Measurements from ENCODE around the gene NRXN3.

The NRXN3 gene

DNA sequence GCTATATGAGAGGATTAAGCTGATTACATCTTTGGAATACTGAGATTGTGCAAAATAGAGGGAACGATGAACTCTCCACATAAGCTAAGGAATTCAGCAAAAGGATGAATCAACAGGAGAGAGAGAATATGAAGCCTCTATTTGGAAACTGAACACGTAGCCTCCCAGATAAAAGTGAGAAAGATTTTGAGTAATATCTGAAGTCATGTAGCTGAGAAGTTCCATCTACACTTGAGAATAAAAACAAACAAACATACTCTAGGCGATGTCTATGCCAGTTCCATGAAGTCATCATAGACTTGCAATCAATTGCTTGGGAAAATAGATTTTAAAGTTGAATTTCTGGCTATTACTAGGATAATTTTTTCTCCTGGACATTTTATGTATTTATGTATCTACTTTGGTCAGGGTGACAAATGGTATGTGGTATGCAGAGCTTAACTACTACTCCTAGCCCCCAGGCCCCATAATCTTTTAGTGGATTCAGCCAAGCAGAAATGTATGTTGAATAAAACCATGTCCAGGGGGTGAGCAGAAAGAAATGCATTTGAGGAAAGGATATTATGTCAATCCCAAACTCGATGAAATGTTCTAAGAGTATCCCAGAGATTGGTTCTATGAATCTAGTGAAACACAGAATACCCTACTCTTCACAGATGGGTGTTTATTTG is 1413.7 kb downstream of the NRXN3 start:
- ChIA-PET CTCF (interaction anchor here (1.2 to 1.4 kb wide), 2 partner anchors 8 to 32 kb away, joined by 3 to 4 read pairs; no protein-coding TSS in a partner anchor), POLR2A (no interaction called here)
- TF ChIP-seq, protein P1, sequence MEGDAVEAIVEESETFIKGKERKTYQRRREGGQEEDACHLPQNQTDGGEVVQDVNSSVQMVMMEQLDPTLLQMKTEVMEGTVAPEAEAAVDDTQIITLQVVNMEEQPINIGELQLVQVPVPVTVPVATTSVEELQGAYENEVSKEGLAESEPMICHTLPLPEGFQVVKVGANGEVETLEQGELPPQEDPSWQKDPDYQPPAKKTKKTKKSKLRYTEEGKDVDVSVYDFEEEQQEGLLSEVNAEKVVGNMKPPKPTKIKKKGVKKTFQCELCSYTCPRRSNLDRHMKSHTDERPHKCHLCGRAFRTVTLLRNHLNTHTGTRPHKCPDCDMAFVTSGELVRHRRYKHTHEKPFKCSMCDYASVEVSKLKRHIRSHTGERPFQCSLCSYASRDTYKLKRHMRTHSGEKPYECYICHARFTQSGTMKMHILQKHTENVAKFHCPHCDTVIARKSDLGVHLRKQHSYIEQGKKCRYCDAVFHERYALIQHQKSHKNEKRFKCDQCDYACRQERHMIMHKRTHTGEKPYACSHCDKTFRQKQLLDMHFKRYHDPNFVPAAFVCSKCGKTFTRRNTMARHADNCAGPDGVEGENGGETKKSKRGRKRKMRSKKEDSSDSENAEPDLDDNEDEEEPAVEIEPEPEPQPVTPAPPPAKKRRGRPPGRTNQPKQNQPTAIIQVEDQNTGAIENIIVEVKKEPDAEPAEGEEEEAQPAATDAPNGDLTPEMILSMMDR (IDR thresholded peaks at IDR 0.05; ENCODE audit: control extremely low read depth, extremely low read depth, low read depth, missing control alignments) = no peak
- DNase-seq (ENCODE audit: extremely low spot score) = no peak

DNA sequence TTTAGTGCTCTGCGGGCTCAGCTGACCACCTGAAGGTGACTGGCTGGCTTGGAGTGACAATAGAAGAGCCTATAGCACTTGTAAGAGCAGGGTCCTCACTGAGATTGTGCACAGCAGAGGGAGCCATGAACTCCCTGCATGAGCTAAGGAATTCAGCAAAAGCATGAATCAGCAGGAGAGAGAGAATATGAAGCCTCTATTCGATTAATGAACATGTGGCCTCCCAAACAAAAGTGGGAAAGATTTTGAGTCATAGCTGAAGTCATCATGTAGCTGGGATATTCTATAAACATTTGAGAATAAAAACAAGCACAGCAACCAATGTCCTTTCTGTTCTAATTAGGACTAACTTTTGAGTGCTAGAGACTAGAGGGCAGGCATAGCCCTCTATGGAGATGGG is 1414.5 kb downstream of the NRXN3 start:
- no peak for DNase-seq (ENCODE audit: extremely low spot score)
- CTCF ChIA-PET = interaction anchor here (0.6 to 1.4 kb wide), 3 partner anchors 8 to 111 kb away, joined by 3 to 4 read pairs (median 3); no protein-coding TSS in a partner anchor
- POLR2A ChIA-PET = no interaction called here
- TF ChIP-seq, protein P1 (IDR thresholded peaks at IDR 0.05; ENCODE audit: control extremely low read depth, extremely low read depth, low read depth, missing control alignments) = no peak

DNA sequence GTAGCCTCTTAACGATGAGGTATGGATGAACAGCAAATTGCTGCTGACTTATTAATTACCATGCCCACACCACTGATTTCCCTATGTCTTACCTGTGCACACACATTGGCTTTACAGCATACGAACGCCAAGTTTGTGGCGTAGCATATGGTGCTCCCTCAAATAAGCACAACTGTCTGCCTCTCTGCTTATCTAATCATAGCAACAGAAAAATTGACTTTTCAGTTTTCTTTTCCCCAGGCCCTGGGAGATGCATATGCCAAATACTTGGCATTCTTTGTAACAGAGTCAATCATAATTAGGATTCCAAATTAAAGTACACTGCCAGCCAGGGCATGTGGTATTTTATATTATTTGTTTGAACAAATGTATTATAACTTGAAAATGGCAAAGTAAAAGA is 1415.7 kb downstream of the NRXN3 start:
- TF ChIP-seq, protein P1 (IDR thresholded peaks at IDR 0.05; ENCODE audit: control extremely low read depth, extremely low read depth, low read depth, missing control alignments) = no peak
- ChIA-PET CTCF (no interaction called here), POLR2A (no interaction called here)
- DNase-seq (ENCODE audit: extremely low spot score) = no peak

DNA sequence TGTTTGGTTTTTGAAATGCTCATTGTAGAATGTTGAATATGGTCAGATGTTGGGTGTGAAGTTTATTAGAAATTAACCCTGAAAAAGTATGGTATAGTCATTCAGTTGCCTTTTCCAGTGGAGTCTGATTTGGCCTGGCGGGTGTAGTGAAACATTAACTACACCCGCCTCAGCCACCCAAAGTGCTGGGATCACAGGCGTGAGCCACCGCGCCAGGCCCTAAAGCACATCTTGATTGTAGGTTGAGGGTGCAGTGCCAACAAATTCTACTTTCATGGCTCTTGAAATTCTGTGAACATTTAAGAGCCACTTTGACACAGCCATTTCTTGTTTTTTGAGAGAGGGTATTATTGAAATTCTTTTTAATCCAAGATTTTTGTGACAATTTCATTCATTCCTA is 1416.2 kb downstream of the NRXN3 start:
- no peak for DNase-seq (ENCODE audit: extremely low spot score)
- ChIA-PET POLR2A (no interaction called here), CTCF (no interaction called here)
- TF ChIP-seq, protein P1 (IDR thresholded peaks at IDR 0.05; ENCODE audit: control extremely low read depth, extremely low read depth, low read depth, missing control alignments) = no peak

GRCh38 chr14:79586989-79587598 is 1416.9 kb downstream of the NRXN3 start:
- CTCF ChIA-PET = no interaction called here
- TF ChIP-seq, protein P1 (IDR thresholded peaks at IDR 0.05; ENCODE audit: control extremely low read depth, extremely low read depth, low read depth, missing control alignments) = no peak
- POLR2A ChIA-PET = no interaction called here
- no peak for DNase-seq (ENCODE audit: extremely low spot score)

GRCh38 chr14:79587875-79588274 is 1417.7 kb downstream of the NRXN3 start:
- TF ChIP-seq, protein P1 (IDR thresholded peaks at IDR 0.05; ENCODE audit: control extremely low read depth, extremely low read depth, low read depth, missing control alignments) = no peak
- no peak for DNase-seq (ENCODE audit: extremely low spot score)
- POLR2A ChIA-PET = no interaction called here
- CTCF ChIA-PET = interaction anchor here (0.8 to 0.9 kb wide), 2 partner anchors 22 to 24 kb away, joined by 3 read pairs; no protein-coding TSS in a partner anchor
